ENCODE data around the gene RSPO3.

GRCh38 chr6:127178746-127179145, 60.3 kb downstream of the RSPO3 start:
- no peak for TF ChIP-seq POLR2A (IDR thresholded peaks at IDR 0.05; ENCODE audit: low read length)
- TF ChIP-seq GATA1 (IDR thresholded peaks at IDR 0.05; ENCODE audit: low read depth, low read length) = no peak

Measured in erythroblast (primary cell).